ENCODE results near the gene HCAR2.

The HCAR2 gene

GRCh38 chr12:122740351-122740750 is 37.2 kb upstream of the HCAR2 start:
- no peak overlapping the region for H3K4me3 ChIP-seq (ENCODE audit: control insufficient read depth, low read depth, low read length)
- TF ChIP-seq CTCF (IDR thresholded peaks at IDR 0.05; ENCODE audit: control insufficient read depth, insufficient read depth, low read depth, low read length, missing control alignments): no peak
- DNase-seq (ENCODE audit: low read depth): no peak

GRCh38 chr12:122738571-122738970 is 35.4 kb upstream of the HCAR2 start:
- no peak for TF ChIP-seq CTCF (IDR thresholded peaks at IDR 0.05; ENCODE audit: control insufficient read depth, insufficient read depth, low read depth, low read length, missing control alignments)
- no peak overlapping the region for H3K4me3 ChIP-seq (ENCODE audit: control insufficient read depth, low read depth, low read length)
- no peak for DNase-seq (ENCODE audit: low read depth)

GRCh38 chr12:122732611-122733010 is 29.5 kb upstream of the HCAR2 start:
- H3K4me3 ChIP-seq (ENCODE audit: control insufficient read depth, low read depth, low read length): no peak overlapping the region
- no peak for DNase-seq (ENCODE audit: low read depth)
- no peak for TF ChIP-seq CTCF (IDR thresholded peaks at IDR 0.05; ENCODE audit: control insufficient read depth, insufficient read depth, low read depth, low read length, missing control alignments)

GRCh38 chr12:122732170-122732569 is 29.0 kb upstream of the HCAR2 start:
- DNase-seq (ENCODE audit: low read depth): no peak
- TF ChIP-seq CTCF (IDR thresholded peaks at IDR 0.05; ENCODE audit: control insufficient read depth, insufficient read depth, low read depth, low read length, missing control alignments): no peak
- no peak overlapping the region for H3K4me3 ChIP-seq (ENCODE audit: control insufficient read depth, low read depth, low read length)

GRCh38 chr12:122730215-122731014 is 27.3 kb upstream of the HCAR2 start, which contains the start of gene HCAR1:
TSS of gene HCAR1 (minus strand) at chr12:122730844. CDS start at chr12:122730339, 505 bp downstream.
- DNase-seq (ENCODE audit: low read depth): no peak
- no peak within 1 kb of the TSS for H3K4me3 ChIP-seq (ENCODE audit: control insufficient read depth, low read depth, low read length)
- TF ChIP-seq CTCF (IDR thresholded peaks at IDR 0.05; ENCODE audit: control insufficient read depth, insufficient read depth, low read depth, low read length, missing control alignments): no peak

DNA sequence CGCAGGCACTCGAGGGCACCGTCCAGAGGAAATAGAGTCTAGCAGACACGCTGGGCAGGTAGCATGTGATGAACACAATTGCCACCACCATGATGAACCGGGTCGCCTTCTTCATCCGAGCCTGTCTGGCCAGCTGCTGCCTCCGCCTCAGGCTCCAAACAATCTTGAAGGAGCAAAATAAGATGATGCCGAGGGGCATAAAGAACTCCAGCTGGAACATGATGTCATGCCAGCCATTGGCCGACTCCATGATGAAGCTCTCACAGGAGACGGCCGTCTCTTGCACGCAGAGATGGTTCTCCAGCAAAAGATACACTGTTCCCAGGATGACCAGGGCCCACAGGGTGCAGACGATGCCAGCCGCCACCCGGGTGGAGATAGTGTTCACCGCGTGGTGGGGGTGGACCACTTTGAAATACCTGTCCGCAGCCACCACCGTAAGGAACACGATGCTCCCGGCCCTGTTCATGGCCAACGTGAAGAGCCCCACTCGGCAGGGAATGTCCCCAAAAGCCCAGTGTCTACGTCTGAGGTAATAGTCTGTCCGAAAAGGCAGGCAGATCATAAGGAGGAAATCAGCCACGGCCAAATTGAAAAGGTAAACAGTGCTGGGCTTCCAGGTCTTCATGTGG is 26.5 kb upstream of the HCAR2 start:
- no peak for TF ChIP-seq CTCF (IDR thresholded peaks at IDR 0.05; ENCODE audit: control insufficient read depth, insufficient read depth, low read depth, low read length, missing control alignments)
- H3K4me3 ChIP-seq (ENCODE audit: control insufficient read depth, low read depth, low read length): no peak overlapping the region
- DNase-seq (ENCODE audit: low read depth): no peak
